AG09319 (cell line): ENCODE results near the gene SEMA3C.

Experiments
- DNase-seq: peaks from one replicate; pipeline ENCODE4 v3.0.0-alpha.2; 2010; ENCODE audit warnings: low read depth; ENCODE audit errors: extremely low read depth
- CTCF ChIP-seq: IDR thresholded peaks from 2 replicates; pipeline ENCODE4 v1.5.1; 2011; ENCODE audit warnings: low read depth, mild to moderate bottlenecking, inconsistent platforms, low read length, moderate library complexity

Gene SEMA3C

GRCh38 chr7:80770061-80770460, 148.8 kb downstream of the SEMA3C start:
- no peak for TF ChIP-seq CTCF
- no peak for DNase-seq

- no peak for DNase-seq
- no peak for TF ChIP-seq CTCF
Observed at GRCh38 chr7:80768756-80769155, 150.1 kb downstream of the SEMA3C start.

- no peak for TF ChIP-seq CTCF
- DNase-seq, result no peak
Observed at GRCh38 chr7:80767654-80768053, 151.2 kb downstream of the SEMA3C start.

- no peak for DNase-seq
- no peak for TF ChIP-seq CTCF
Observed at GRCh38 chr7:80766724-80767123, 152.1 kb downstream of the SEMA3C start.

- no peak for DNase-seq
- TF ChIP-seq CTCF, result no peak
Observed at GRCh38 chr7:80764132-80764531, 154.7 kb downstream of the SEMA3C start.

- no peak for TF ChIP-seq CTCF
- DNase-seq, result no peak
Observed at GRCh38 chr7:80763704-80764103, 155.1 kb downstream of the SEMA3C start.

GRCh38 chr7:80763289-80763688, 155.6 kb downstream of the SEMA3C start:
- no peak for TF ChIP-seq CTCF
- no peak for DNase-seq
